ENCODE measurements around the gene FAM204A. TPM values are rescaled to one million over a fixed set of nuclear protein-coding genes. Genes with fewer than 3 reads are reported as not detected.

FAM204A gene
- total RNA-seq, 1 donor from 2014 or later = 48.5 TPM

- ATAC-seq = no peak
- intact Hi-C loops (cut with DNase I) = no loop called here
- DNase-seq (ENCODE audit: missing footprints) = no peak
These were observed 51.0 kb downstream of the FAM204A start for GRCh38 chr10:118291122-118291521.

GRCh38 chr10:118290471-118290995, 51.6 kb downstream of the FAM204A start:
- no peak for DNase-seq (ENCODE audit: missing footprints)
- intact Hi-C loops (cut with DNase I) = no loop called here
- ATAC-seq = no peak

GRCh38 chr10:118287076-118287806, 54.9 kb downstream of the FAM204A start:
- intact Hi-C loops (cut with DNase I) = no loop called here
- no peak for ATAC-seq
- no peak for DNase-seq (ENCODE audit: missing footprints)

GRCh38 chr10:118286051-118286838, 55.9 kb downstream of the FAM204A start:
- DNase-seq (ENCODE audit: missing footprints) (no peak), ATAC-seq (no peak)
- intact Hi-C loops (cut with DNase I) = no loop called here

GRCh38 chr10:118282670-118283069, 59.5 kb downstream of the FAM204A start:
- ATAC-seq (no peak), DNase-seq (ENCODE audit: missing footprints) (no peak)
- intact Hi-C loops (cut with DNase I) = no loop called here

GRCh38 chr10:118278649-118279048, 63.5 kb downstream of the FAM204A start:
- ATAC-seq = no peak

GRCh38 chr10:118277871-118278270, 64.3 kb downstream of the FAM204A start:
- ATAC-seq (no peak), DNase-seq (ENCODE audit: missing footprints) (no peak)
- intact Hi-C loops (cut with DNase I) = no loop called here

More at GRCh38 chr10:118278649-118279048, 63.5 kb downstream of the FAM204A start:
- intact Hi-C loops (cut with DNase I) = no loop called here
- no peak for DNase-seq (ENCODE audit: missing footprints)

- intact Hi-C loops (cut with DNase I) = no loop called here
- DNase-seq (ENCODE audit: missing footprints) (no peak), ATAC-seq (no peak)
These were observed 65.4 kb downstream of the FAM204A start for GRCh38 chr10:118276727-118277126.

GRCh38 chr10:118276204-118276603, 65.9 kb downstream of the FAM204A start:
- peak; percentile 76 for ATAC-seq
- DNase-seq (ENCODE audit: missing footprints) = no peak

GRCh38 chr10:118273662-118274061, 68.5 kb downstream of the FAM204A start:
- DNase-seq (ENCODE audit: missing footprints) (no peak), ATAC-seq (no peak)
- intact Hi-C loops (cut with DNase I) = no loop called here

More at GRCh38 chr10:118276204-118276603, 65.9 kb downstream of the FAM204A start:
- intact Hi-C loops (cut with DNase I) = no loop called here

- ATAC-seq (no peak), DNase-seq (ENCODE audit: missing footprints) (no peak)
- intact Hi-C loops (cut with DNase I) = no loop called here
These were observed 69.4 kb downstream of the FAM204A start for GRCh38 chr10:118272767-118273166.

GRCh38 chr10:118272149-118272721, 69.9 kb downstream of the FAM204A start:
- ATAC-seq = no peak
- intact Hi-C loops (cut with DNase I) = no loop called here
- no peak for DNase-seq (ENCODE audit: missing footprints)

- intact Hi-C loops (cut with DNase I) = no loop called here
- DNase-seq (ENCODE audit: missing footprints) (no peak), ATAC-seq (no peak)
These were observed 70.5 kb downstream of the FAM204A start for GRCh38 chr10:118271671-118272070.

- no peak for ATAC-seq
- intact Hi-C loops (cut with DNase I) = no loop called here
- DNase-seq (ENCODE audit: missing footprints) = no peak
These were observed 75.9 kb downstream of the FAM204A start for GRCh38 chr10:118266098-118266748.

- intact Hi-C loops (cut with DNase I) = no loop called here
- DNase-seq (ENCODE audit: missing footprints) (no peak), ATAC-seq (no peak)
These were observed 77.2 kb downstream of the FAM204A start for GRCh38 chr10:118264838-118265470.

- DNase-seq (ENCODE audit: missing footprints) = no peak
- intact Hi-C loops (cut with DNase I) = no loop called here
- ATAC-seq = no peak
These were observed 77.9 kb downstream of the FAM204A start for GRCh38 chr10:118264252-118264651.

- DNase-seq (ENCODE audit: missing footprints) (no peak), ATAC-seq (no peak)
- intact Hi-C loops (cut with DNase I) = no loop called here
These were observed 79.6 kb downstream of the FAM204A start for GRCh38 chr10:118262538-118262937.

- ATAC-seq = no peak
- intact Hi-C loops (cut with DNase I) = no loop called here
- no peak for DNase-seq (ENCODE audit: missing footprints)
These were observed 82.7 kb downstream of the FAM204A start for GRCh38 chr10:118259288-118259906.
